Renal pelvis (tissue), 4 donors: Measurements from ENCODE around the gene TCEA2. TPM values are rescaled to one million over a fixed set of nuclear protein-coding genes. Genes with fewer than 3 reads are reported as not detected.
A peak's percentile ranks its signal among the peaks of the same experiment; 100 is the strongest.
"Not testable (repeated sequence)": the region's sequence is repeated elsewhere in the genome, so short reads cannot be mapped to it uniquely, and the experiment has no call there.

Experiments used
- DNase-seq: peaks from one replicate; pipeline ENCODE4 v3.0.0-alpha.2; 2013
- polyA plus RNA-seq, 3 donors: library from polyadenylated mRNA; unstranded; fragments of 120-200 nt; gene quantifications; one replicate each; pipeline ENCODE4 v1.2.1, GENCODE V29; 2013; ENCODE audit not compliant: insufficient read length in 3 of 3

Gene TCEA2
- polyA plus RNA-seq, 3 donors, result 88.2 to 97.1 (median 93.6) TPM

GRCh38 chr20:64087226-64087825 is 24.3 kb downstream of the TCEA2 start:
- DNase-seq, result not testable (repeated sequence)

GRCh38 chr20:64088586-64088985 is 25.6 kb downstream of the TCEA2 start:
- not testable (repeated sequence) for DNase-seq

- no peak for DNase-seq
These were observed 27.2 kb downstream of the TCEA2 start for GRCh38 chr20:64090165-64090564.

GRCh38 chr20:64091340-64091739 is 28.3 kb downstream of the TCEA2 start:
- no peak for DNase-seq

GRCh38 chr20:64091770-64092169 is 28.8 kb downstream of the TCEA2 start:
- no peak for DNase-seq

GRCh38 chr20:64092258-64093012 is 29.4 kb downstream of the TCEA2 start:
- no peak for DNase-seq

GRCh38 chr20:64093013-64093503 is 30.1 kb downstream of the TCEA2 start:
- DNase-seq, result no peak

- no peak for DNase-seq
These were observed 32.5 kb downstream of the TCEA2 start for GRCh38 chr20:64095455-64095854.

- DNase-seq, result no peak
These were observed 32.9 kb downstream of the TCEA2 start for GRCh38 chr20:64095927-64096326.

GRCh38 chr20:64096535-64096934 is 33.5 kb downstream of the TCEA2 start:
- DNase-seq, result no peak

- no peak for DNase-seq
These were observed 35.5 kb downstream of the TCEA2 start for GRCh38 chr20:64098471-64099013.

- DNase-seq, result no peak
These were observed 36.2 kb downstream of the TCEA2 start for GRCh38 chr20:64099086-64099786.

GRCh38 chr20:64099880-64100565 is 37.0 kb downstream of the TCEA2 start:
- no peak for DNase-seq

GRCh38 chr20:64100566-64100888 is 37.5 kb downstream of the TCEA2 start:
- no peak for DNase-seq

- DNase-seq, result no peak
These were observed 38.1 kb downstream of the TCEA2 start for GRCh38 chr20:64100946-64101688.

GRCh38 chr20:64101731-64102621 is 39.0 kb downstream of the TCEA2 start:
- DNase-seq, result no peak

- DNase-seq, result peak; percentile 62
These were observed 39.8 kb downstream of the TCEA2 start for GRCh38 chr20:64102647-64103354.

GRCh38 chr20:64103871-64104666 is 41.1 kb downstream of the TCEA2 start:
- DNase-seq, result no peak
